HFF-Myc (cell line): ENCODE measurements around the gene DNTT.
"Not testable (repeated sequence)": the region's sequence is repeated elsewhere in the genome, so short reads cannot be mapped to it uniquely, and the experiment has no call there.

Source experiments
- DNase-seq: peaks from one replicate; pipeline ENCODE4 v3.0.0-alpha.2; 2011; ENCODE audit warnings: low read depth; ENCODE audit errors: extremely low read depth
- H3K4me3 ChIP-seq: replicated peaks from 2 replicates; pipeline ENCODE4 v1.5.1; 2011; ENCODE audit warnings: low read depth, mild to moderate bottlenecking, control low read depth, low read length
- TF ChIP-seq, protein P1 (sequence below): IDR thresholded peaks from 2 replicates; pipeline ENCODE4 v1.5.1; 2012; ENCODE audit warnings: mild to moderate bottlenecking, low read depth, low read length, control low read depth; ENCODE audit errors: missing control alignments

The DNTT gene

DNA sequence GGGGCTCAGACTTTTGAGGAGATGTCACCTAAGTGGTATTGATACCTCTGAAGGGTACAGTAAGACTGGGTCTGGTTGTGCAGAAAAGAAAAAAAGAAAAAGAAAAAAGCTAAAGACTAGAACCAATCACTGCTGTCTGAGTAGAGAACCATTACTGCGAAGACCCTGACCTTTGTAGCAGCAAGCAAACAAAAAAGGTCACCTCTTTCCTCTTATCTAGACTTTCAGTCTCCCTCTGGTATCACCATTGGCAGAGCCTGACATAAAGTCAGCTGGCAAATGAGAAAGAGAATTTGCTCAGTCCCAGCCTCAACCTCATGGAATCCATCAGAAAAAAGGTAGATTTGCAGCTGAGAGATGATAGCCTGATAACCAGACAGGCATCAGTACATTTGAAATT lies 2.6 kb upstream of the DNTT start:
- H3K4me3 ChIP-seq = no peak overlapping the region
- TF ChIP-seq, protein P1, sequence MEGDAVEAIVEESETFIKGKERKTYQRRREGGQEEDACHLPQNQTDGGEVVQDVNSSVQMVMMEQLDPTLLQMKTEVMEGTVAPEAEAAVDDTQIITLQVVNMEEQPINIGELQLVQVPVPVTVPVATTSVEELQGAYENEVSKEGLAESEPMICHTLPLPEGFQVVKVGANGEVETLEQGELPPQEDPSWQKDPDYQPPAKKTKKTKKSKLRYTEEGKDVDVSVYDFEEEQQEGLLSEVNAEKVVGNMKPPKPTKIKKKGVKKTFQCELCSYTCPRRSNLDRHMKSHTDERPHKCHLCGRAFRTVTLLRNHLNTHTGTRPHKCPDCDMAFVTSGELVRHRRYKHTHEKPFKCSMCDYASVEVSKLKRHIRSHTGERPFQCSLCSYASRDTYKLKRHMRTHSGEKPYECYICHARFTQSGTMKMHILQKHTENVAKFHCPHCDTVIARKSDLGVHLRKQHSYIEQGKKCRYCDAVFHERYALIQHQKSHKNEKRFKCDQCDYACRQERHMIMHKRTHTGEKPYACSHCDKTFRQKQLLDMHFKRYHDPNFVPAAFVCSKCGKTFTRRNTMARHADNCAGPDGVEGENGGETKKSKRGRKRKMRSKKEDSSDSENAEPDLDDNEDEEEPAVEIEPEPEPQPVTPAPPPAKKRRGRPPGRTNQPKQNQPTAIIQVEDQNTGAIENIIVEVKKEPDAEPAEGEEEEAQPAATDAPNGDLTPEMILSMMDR = no peak
- no peak for DNase-seq

DNA sequence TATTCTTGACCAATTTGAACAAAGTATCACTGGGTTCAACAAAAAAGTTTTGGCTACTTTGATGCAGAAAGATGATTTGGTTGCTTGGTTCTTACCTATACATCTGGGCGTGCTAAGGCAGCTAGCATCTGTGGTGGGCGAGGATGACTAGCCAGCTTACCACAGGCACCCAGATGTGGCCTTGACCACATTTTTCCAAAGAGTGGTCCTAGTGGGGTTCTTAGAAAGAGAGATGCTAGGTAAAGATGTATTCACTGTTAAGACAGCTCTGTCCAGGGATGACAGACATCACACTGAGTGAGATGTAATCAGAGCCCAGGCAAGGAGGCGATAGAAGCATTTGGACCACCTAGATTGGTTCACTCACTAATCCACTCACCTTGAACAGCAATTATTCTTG lies 785 bp downstream of the DNTT start:
- H3K4me3 ChIP-seq = no peak overlapping the region
- TF ChIP-seq, protein P1 = no peak
- DNase-seq = no peak

DNA sequence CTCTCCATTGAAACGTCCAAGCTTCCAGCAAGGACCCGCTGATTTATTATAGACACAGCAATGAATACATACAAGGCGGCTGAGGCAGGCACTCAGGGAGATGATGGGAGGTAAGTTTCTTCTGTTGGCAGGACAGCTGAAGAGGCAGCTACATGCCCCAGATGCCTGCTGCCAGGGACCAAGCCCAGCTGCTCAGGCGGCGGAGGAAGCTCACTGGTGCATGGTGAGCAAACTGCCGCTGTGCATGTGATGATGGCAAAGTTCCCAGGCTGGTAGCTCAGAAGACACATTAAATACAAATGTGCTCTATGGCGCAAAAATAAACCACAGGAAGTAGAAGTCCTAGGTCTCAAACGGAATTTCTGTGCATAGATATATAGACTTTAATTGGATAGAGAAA lies 2.3 kb downstream of the DNTT start:
- TF ChIP-seq, protein P1 = no peak
- no peak for DNase-seq
- no peak overlapping the region for H3K4me3 ChIP-seq

DNA sequence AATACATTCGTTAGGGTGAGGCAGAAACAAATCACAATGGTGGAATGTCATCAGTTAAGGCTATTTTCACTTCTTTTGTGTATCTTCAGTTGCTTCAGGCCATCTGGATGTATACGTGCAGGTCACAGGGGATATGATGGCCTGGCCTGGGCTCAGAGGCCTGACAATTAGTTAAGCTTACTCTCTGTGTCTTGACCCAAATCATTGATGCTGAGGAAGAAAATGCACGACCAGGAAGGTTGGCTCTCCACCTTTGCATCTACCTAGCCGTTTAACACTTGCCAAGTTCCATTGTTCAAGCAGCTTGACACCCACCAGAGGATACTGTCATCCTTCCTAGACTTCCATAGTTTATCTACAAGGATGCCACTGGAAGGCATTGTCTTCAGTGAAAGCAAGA lies 4.6 kb downstream of the DNTT start:
- H3K4me3 ChIP-seq, DNase-seq: not testable (repeated sequence)

DNA sequence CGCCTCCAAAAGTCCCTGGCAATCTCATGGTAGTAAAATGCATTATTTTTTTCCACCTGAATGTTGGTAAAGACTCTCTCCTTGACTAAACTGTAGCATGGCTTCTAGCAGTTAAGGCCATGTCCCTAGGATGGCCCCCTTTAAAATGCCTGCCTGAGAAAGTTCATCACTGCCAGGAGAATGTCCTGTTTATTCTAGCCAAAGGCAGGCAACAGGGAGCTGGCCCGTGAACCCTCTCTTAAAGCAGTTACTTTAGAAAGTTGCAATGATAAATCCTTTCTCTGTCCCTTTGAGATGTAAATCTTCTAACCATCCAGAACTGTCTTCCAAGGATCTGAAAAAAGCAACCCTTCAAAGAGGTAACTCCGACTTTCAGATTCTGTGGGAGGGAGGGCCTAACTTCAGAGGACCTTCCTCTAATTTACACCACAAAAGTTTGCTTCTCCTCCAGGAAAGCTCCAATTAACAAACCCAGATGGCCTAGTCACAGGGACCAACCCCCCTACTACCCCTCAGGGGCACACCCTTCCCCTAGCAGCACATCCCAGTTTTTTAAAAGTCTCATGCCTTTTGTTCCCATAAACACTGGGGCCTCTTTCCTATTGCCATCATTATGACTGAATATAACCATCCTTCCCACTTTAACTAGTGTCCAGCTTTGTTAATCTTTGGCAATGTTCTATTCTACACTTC lies 5.5 kb downstream of the DNTT start:
- no peak for DNase-seq
- TF ChIP-seq, protein P1 = no peak
- H3K4me3 ChIP-seq = no peak overlapping the region

DNA sequence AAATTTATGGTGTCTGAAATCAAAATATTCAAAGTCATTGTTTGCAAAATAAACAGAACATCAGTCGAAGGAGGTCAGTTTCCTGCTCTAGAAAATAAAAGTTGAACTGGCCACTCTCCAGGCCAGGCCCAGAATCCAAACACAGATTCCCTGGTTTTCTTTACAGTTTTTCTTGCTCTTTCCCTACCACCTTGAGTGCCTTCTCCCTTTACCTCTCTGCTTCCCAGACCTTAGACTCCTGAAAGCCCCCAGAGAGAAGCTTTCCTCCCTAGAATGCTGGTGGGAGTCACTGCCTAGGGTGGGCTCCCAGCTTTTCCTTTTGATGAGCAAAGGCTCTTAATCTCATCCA lies 6.1 kb downstream of the DNTT start:
- no peak overlapping the region for H3K4me3 ChIP-seq
- no peak for DNase-seq
- TF ChIP-seq, protein P1 = no peak

DNA sequence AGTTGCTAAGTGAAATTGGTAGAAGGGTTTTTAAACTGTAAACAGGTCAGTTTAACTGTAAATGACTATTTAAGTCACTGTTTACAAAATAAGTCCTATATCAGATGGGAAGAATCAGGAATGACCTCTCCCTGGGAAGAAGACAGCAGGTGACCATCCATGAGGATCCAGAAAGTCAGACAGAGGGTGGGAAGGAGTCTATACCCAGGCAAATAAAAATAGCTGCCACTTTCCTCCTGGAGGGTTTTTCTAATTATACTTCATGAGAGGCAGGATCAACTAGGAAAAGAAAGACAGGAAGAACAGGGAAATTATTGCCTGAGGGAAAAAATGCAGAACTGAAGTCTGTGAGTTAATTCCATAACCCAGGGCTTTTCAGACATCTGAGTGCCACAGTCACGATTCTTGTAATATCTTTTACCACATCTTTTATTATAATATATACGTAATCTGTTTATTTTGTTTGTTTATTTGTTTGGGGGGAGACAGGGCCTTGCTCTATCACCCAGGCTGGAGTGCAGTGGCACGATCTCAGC lies 7.0 kb downstream of the DNTT start:
- TF ChIP-seq, protein P1 = no peak
- H3K4me3 ChIP-seq = no peak overlapping the region
- no peak for DNase-seq
